H9 (cell line): ENCODE measurements around the gene MSMB. TPM values are rescaled to one million over a fixed set of nuclear protein-coding genes. Genes with fewer than 3 reads are reported as not detected.

Experiments
- DNase-seq: peaks from one replicate; pipeline ENCODE4 v3.0.0-alpha.2; 2017
- H2AFZ ChIP-seq: one replicate; pipeline ENCODE4 v1.6.1; 2013; ENCODE audit warnings: mild to moderate bottlenecking, low read length, control low read depth, moderate library complexity
- H2AK5ac ChIP-seq: 2 replicates; pipeline ENCODE4 v1.6.1; 2013; ENCODE audit warnings: low read length, control low read depth, mixed read lengths; ENCODE audit not compliant: insufficient read length
- H2BK120ac ChIP-seq: one replicate; pipeline ENCODE4 v1.6.1; 2013; ENCODE audit warnings: low read depth, mild to moderate bottlenecking, low read length, control low read depth, inconsistent platforms; ENCODE audit not compliant: poor library complexity, severe bottlenecking
- H2BK12ac ChIP-seq: 2 replicates; pipeline ENCODE4 v1.6.1; 2013; ENCODE audit warnings: low read length, control low read depth, mixed read lengths, low read depth; ENCODE audit not compliant: insufficient read length
- H2BK15ac ChIP-seq: 2 replicates; pipeline ENCODE4 v1.6.1; 2013; ENCODE audit warnings: low read depth, low read length, control low read depth
- H2BK20ac ChIP-seq: one replicate; pipeline ENCODE4 v1.6.1; 2013; ENCODE audit warnings: low read depth, mild to moderate bottlenecking, low read length, control low read depth, inconsistent platforms; ENCODE audit not compliant: poor library complexity, severe bottlenecking
- H2BK5ac ChIP-seq: 2 replicates; pipeline ENCODE4 v1.6.1; 2013; ENCODE audit warnings: low read length, control low read depth, mixed read lengths; ENCODE audit not compliant: insufficient read length
- H3K14ac ChIP-seq: 2 replicates; pipeline ENCODE4 v1.6.1; 2013; ENCODE audit warnings: low read length, control low read depth; ENCODE audit not compliant: insufficient read depth
- H3K18ac ChIP-seq: 2 replicates; pipeline ENCODE4 v1.6.1; 2013; ENCODE audit warnings: low read depth, mild to moderate bottlenecking, mixed read lengths, low read length, control low read depth; ENCODE audit not compliant: insufficient read length
- H3K23ac ChIP-seq: 2 replicates; pipeline ENCODE4 v1.6.1; 2013; ENCODE audit warnings: low read length, control low read depth, mixed read lengths, low read depth; ENCODE audit not compliant: insufficient read length
- H3K23me2 ChIP-seq: 2 replicates; pipeline ENCODE4 v1.6.1; 2013; ENCODE audit warnings: low read depth, mild to moderate bottlenecking, mixed read lengths, low read length, control low read depth; ENCODE audit not compliant: insufficient read length, poor library complexity, severe bottlenecking
- H3K27ac ChIP-seq: 2 replicates; pipeline ENCODE4 v1.5.1; 2013; ENCODE audit warnings: low read length, control low read depth, mixed read lengths, low read depth; ENCODE audit not compliant: insufficient read length
- H3K27me3 ChIP-seq: 2 replicates; pipeline ENCODE4 v1.6.1; 2013; ENCODE audit warnings: low read length, control low read depth, inconsistent platforms; ENCODE audit not compliant: insufficient read depth
- H3K4ac ChIP-seq: 2 replicates; pipeline ENCODE4 v1.6.1; 2013; ENCODE audit warnings: low read depth, mild to moderate bottlenecking, control low read depth, inconsistent platforms, low read length, moderate library complexity
- H3K4me1 ChIP-seq: 2 replicates; pipeline ENCODE4 v1.6.1; 2013; ENCODE audit warnings: low read length, control low read depth, inconsistent platforms; ENCODE audit not compliant: insufficient read depth
- H3K4me2 ChIP-seq: 2 replicates; pipeline ENCODE4 v1.6.1; 2013; ENCODE audit warnings: low read length, control low read depth, mixed read lengths; ENCODE audit not compliant: insufficient read length, insufficient read depth
- H3K56ac ChIP-seq: 2 replicates; pipeline ENCODE4 v1.6.1; 2013; ENCODE audit warnings: low read depth, mild to moderate bottlenecking, mixed read lengths, low read length, control low read depth; ENCODE audit not compliant: insufficient read length
- H3K79me1 ChIP-seq: 2 replicates; pipeline ENCODE4 v1.6.1; 2013; ENCODE audit warnings: low read depth, mild to moderate bottlenecking, moderate library complexity, low read length, control low read depth, inconsistent platforms; ENCODE audit not compliant: insufficient read depth, poor library complexity, severe bottlenecking
- H3K79me2 ChIP-seq: 2 replicates; pipeline ENCODE4 v1.6.1; 2013; ENCODE audit warnings: low read length, control low read depth, inconsistent platforms; ENCODE audit not compliant: insufficient read depth
- H3K9ac ChIP-seq: 2 replicates; pipeline ENCODE4 v1.6.1; 2013; ENCODE audit warnings: low read length, control low read depth, mixed read lengths; ENCODE audit not compliant: insufficient read length; ENCODE audit errors: extremely low read depth
- H3K9me3 ChIP-seq: one replicate; pipeline ENCODE4 v1.6.1; 2013; ENCODE audit warnings: low read depth, low read length, inconsistent platforms; ENCODE audit not compliant: control insufficient read depth
- H3T11ph ChIP-seq: one replicate; pipeline ENCODE4 v1.6.1; 2013; ENCODE audit warnings: mild to moderate bottlenecking, low read length, control low read depth, inconsistent platforms
- H4K20me1 ChIP-seq: one replicate; pipeline ENCODE4 v1.6.1; 2013; ENCODE audit not compliant: control insufficient read depth, insufficient read length, insufficient read depth
- H4K5ac ChIP-seq: 2 replicates; pipeline ENCODE4 v1.6.1; 2013; ENCODE audit warnings: low read depth, mild to moderate bottlenecking, mixed read lengths, low read length, control low read depth; ENCODE audit not compliant: insufficient read length
- H4K8ac ChIP-seq: replicated peaks from 2 replicates; pipeline ENCODE4 v1.6.1; 2013; ENCODE audit warnings: low read length, control low read depth, mixed read lengths, low read depth; ENCODE audit not compliant: insufficient read length
- H4K91ac ChIP-seq: 2 replicates; pipeline ENCODE4 v1.6.1; 2013; ENCODE audit warnings: low read depth, mild to moderate bottlenecking, moderate library complexity, mixed read lengths, low read length, control low read depth; ENCODE audit not compliant: insufficient read length
- H3K27ac Mint-ChIP-seq, 3 experiments: 2 replicates in 2 of 3; 3 replicates in 1 of 3; pipeline ENCODE4 v1.8.0; 2020 to 2021; ENCODE audit warnings: mixed read lengths in 3 of 3, mild to moderate bottlenecking in 1 of 3, moderate library complexity in 1 of 3
- H3K27me3 Mint-ChIP-seq: 2 replicates; pipeline ENCODE4 v1.8.0; 2021; ENCODE audit warnings: low read depth, mild to moderate bottlenecking, moderate library complexity, mixed read lengths
- H3K36me3 Mint-ChIP-seq, 3 experiments: 2 replicates in 2 of 3; 3 replicates in 1 of 3; pipeline ENCODE4 v1.8.0; 2020 to 2021; ENCODE audit warnings: low read depth in 3 of 3, mixed read lengths in 3 of 3; ENCODE audit not compliant: insufficient read depth in 1 of 3
- H3K4me1 Mint-ChIP-seq, 2 experiments: 2 replicates each; pipeline ENCODE4 v1.8.0; 2020; ENCODE audit warnings: mixed read lengths in 2 of 2
- H3K4me3 Mint-ChIP-seq, 2 experiments: 2 replicates in 1 of 2; 3 replicates in 1 of 2; pipeline ENCODE4 v1.8.0; 2020 to 2021; ENCODE audit warnings: mild to moderate bottlenecking in 2 of 2, mixed read lengths in 2 of 2, moderate library complexity in 1 of 2
- H3K9me3 Mint-ChIP-seq, 2 experiments: 2 replicates in 1 of 2; 3 replicates in 1 of 2; pipeline ENCODE4 v1.8.0; 2020; ENCODE audit warnings: mild to moderate bottlenecking in 2 of 2, mixed read lengths in 2 of 2, moderate library complexity in 1 of 2
- WGBS: extraction: QIAGEN DNeasy Blood & Tissue Kit; methylation state at CpG from one replicate; pipeline ENCODE4 v1.1.7; 2013; ENCODE audit warnings: missing lambda C conversion rate, low lambda C conversion rate, mixed read lengths; ENCODE audit not compliant: insufficient read length; ENCODE audit errors: extremely low coverage; 5-methylcytosine and 5-hydroxymethylcytosine counted together
- total RNA-seq: library from RNA; stranded (reverse); gene quantifications from 2 replicates; pipeline ENCODE4 v1.2.1, GENCODE V29; 2021
- TF ChIP-seq, protein P1 (sequence below): fragments of 200-600 bp; sonication (generic); conservative IDR thresholded peaks from 3 replicates; pipeline ENCODE4 v1.8.0; 2021; ENCODE audit warnings: antibody characterized with exemption, mild to moderate bottlenecking

MSMB gene
- total RNA-seq, 1 experiment from 2014 or later: not detected

DNA sequence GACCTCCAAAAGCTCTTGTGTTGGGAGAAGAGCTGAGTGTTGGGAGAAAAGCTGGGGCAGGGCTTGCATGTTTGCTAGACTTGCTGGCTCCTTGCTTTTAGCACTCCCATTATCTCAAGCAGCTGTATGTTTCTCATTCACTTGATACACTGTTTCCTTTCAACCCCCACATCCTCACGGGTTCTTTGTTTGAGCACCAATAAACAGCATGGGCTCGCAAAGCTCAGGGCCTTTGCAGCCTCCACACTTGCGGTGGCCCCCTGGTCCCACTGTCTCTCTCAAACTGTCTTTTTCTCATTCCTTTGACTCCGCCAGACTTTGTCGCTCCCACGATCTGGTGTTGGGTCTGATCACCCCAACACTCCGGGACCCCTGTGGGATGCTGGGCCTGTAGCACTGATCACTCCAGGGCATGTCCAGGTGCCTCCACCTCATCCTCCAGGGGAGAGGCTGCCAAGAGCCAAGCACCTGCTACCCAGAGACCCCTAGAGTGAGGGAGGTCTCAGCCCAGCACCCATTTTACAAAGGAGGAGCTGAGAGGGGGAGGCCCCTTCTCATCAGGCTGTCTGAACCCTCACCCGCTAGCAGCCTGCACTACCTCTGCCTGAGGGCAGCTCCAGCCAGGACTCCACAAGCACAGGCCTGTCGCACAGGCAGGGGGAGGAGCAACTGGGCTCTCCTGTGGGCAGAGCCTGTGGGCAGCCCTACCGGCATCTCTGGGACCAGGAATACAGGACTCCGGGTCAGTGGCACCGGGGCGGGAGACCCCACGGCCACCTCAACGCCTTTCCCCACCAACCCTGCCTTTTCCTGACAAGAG is 49.1 kb upstream of the MSMB start:
- no peak overlapping the region for H2BK20ac ChIP-seq
- H4K8ac ChIP-seq: no peak overlapping the region
- H2BK120ac ChIP-seq: no peak overlapping the region
- no peak overlapping the region for H3T11ph ChIP-seq
- no peak overlapping the region for H2AFZ ChIP-seq
- H3K23ac ChIP-seq: no peak overlapping the region
- H3K9me3 Mint-ChIP-seq: no peaks in the 10 kb centered on the region
- no peaks in the 10 kb centered on the region; a peak in 1 of 7 replicates for H3K36me3 Mint-ChIP-seq
- no peak overlapping the region for H4K5ac ChIP-seq
- peaks cover 3% of the 10 kb centered on the region; the same call in 1 of the 2 replicates for H3K27me3 Mint-ChIP-seq
- H3K4me1 Mint-ChIP-seq: peaks cover 25 to 28% of the 10 kb centered on the region in 2 experiments
- no peak overlapping the region for H3K9ac ChIP-seq
- H3K27ac ChIP-seq: no peak overlapping the region
- H3K23me2 ChIP-seq: no peaks in the 10 kb centered on the region
- no peak overlapping the region for H3K4me2 ChIP-seq
- no peak overlapping the region for H2BK15ac ChIP-seq
- WGBS: no CpG with 5 or more reads among the region's 15 CpGs
- no peaks in the 10 kb centered on the region for H3K79me1 ChIP-seq
- H3K27ac Mint-ChIP-seq: peak overlapping the region; percentile 33 to 88 (median 41); a peak in 2 of 7 replicates
- no peak for DNase-seq
- no peaks in the 10 kb centered on the region for H3K9me3 ChIP-seq
- no peak overlapping the region for H3K18ac ChIP-seq
- no peaks in the 10 kb centered on the region; the same call in 1 of the 2 replicates for H3K4me1 ChIP-seq
- no peak overlapping the region for H4K91ac ChIP-seq
- H3K14ac ChIP-seq: no peak overlapping the region
- no peak overlapping the region for H2BK5ac ChIP-seq
- no peak overlapping the region for H3K4me3 Mint-ChIP-seq
- H3K4ac ChIP-seq: no peak overlapping the region
- H3K27me3 ChIP-seq: no peaks in the 10 kb centered on the region
- H3K79me2 ChIP-seq: no peaks in the 10 kb centered on the region
- no peaks in the 10 kb centered on the region for H4K20me1 ChIP-seq
- TF ChIP-seq, protein P1, sequence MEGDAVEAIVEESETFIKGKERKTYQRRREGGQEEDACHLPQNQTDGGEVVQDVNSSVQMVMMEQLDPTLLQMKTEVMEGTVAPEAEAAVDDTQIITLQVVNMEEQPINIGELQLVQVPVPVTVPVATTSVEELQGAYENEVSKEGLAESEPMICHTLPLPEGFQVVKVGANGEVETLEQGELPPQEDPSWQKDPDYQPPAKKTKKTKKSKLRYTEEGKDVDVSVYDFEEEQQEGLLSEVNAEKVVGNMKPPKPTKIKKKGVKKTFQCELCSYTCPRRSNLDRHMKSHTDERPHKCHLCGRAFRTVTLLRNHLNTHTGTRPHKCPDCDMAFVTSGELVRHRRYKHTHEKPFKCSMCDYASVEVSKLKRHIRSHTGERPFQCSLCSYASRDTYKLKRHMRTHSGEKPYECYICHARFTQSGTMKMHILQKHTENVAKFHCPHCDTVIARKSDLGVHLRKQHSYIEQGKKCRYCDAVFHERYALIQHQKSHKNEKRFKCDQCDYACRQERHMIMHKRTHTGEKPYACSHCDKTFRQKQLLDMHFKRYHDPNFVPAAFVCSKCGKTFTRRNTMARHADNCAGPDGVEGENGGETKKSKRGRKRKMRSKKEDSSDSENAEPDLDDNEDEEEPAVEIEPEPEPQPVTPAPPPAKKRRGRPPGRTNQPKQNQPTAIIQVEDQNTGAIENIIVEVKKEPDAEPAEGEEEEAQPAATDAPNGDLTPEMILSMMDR: no peak
- no peak overlapping the region for H2BK12ac ChIP-seq
- H3K56ac ChIP-seq: no peak overlapping the region
- no peak overlapping the region for H2AK5ac ChIP-seq
